Left ventricle myocardium inferior (tissue), 1 donor: ENCODE data around the gene MYH15. TPM values are rescaled to one million over a fixed set of nuclear protein-coding genes. Genes with fewer than 3 reads are reported as not detected.

ENCODE experiments used
- DNase-seq: peaks from one replicate; pipeline ENCODE4 v3.0.0-alpha.2; 2020
- H3K27ac ChIP-seq: fragments of 200-600 bp; replicated peaks from 2 replicates; pipeline ENCODE4 v1.8.0; 2021
- H3K27me3 ChIP-seq: fragments of 200-600 bp; 2 replicates; pipeline ENCODE4 v1.8.0; 2021; ENCODE audit warnings: low read depth
- H3K36me3 ChIP-seq: fragments of 200-600 bp; 2 replicates; pipeline ENCODE4 v1.8.0; 2021
- H3K4me1 ChIP-seq: fragments of 200-600 bp; 2 replicates; pipeline ENCODE4 v1.8.0; 2021
- H3K4me3 ChIP-seq: fragments of 200-600 bp; 2 replicates; pipeline ENCODE4 v1.8.0; 2021; ENCODE audit warnings: mild to moderate bottlenecking, moderate library complexity
- H3K9me3 ChIP-seq: fragments of 200-600 bp; replicated peaks from 2 replicates; pipeline ENCODE4 v1.8.0; 2021
- CTCF ChIP-seq: fragments of 200-600 bp; IDR thresholded peaks from 2 replicates; pipeline ENCODE4 v1.8.0; 2021; ENCODE audit warnings: antibody characterized with exemption, mild to moderate bottlenecking, borderline replicate concordance
- intact Hi-C: fragments of 100-400 bp; cut with micrococcal nuclease; formaldehyde crosslinking; loops from one replicate; pipeline ENCODE4 v1.11.0; 2022
- total RNA-seq: library from RNA; stranded (reverse); fragmentation: NEBNext Ultra II Directional; extraction: Animal tissue kit (Norgen Biotek cat#: 25700); gene quantifications from one replicate; pipeline ENCODE4 v1.2.1, GENCODE V29; 2021
- donor health status: DM: no; HTN: yes; CAD: no; lungs with severe emphysema.

MYH15 gene
- total RNA-seq, 1 donor from 2014 or later: 0.22 TPM

- peaks cover 10% of the 10 kb centered on the region for H3K27me3 ChIP-seq
- TF ChIP-seq CTCF: no peak
- H3K9me3 ChIP-seq: no peaks in the 10 kb centered on the region
- H3K4me3 ChIP-seq: no peak overlapping the region
- H3K27ac ChIP-seq: no peak overlapping the region
- H3K36me3 ChIP-seq: no peaks in the 10 kb centered on the region
- intact Hi-C loops: no loop called here
- no peak for DNase-seq
- H3K4me1 ChIP-seq: no peaks in the 10 kb centered on the region
Measured at GRCh38 chr3:108393128-108393900, 117.1 kb downstream of the MYH15 start.

GRCh38 chr3:108391917-108392593, 118.3 kb downstream of the MYH15 start:
- Histone ChIP-seq H3K36me3 (no peaks in the 10 kb centered on the region), H3K27ac (no peak overlapping the region), H3K9me3 (no peaks in the 10 kb centered on the region), H3K27me3 (peaks cover 4% of the 10 kb centered on the region), H3K4me1 (no peaks in the 10 kb centered on the region), H3K4me3 (no peak overlapping the region)
- no peak for TF ChIP-seq CTCF
- intact Hi-C loops: no loop called here
- DNase-seq: no peak

GRCh38 chr3:108389372-108389771, 121.0 kb downstream of the MYH15 start:
- Histone ChIP-seq H3K36me3 (no peaks in the 10 kb centered on the region), H3K27me3 (peaks cover 4% of the 10 kb centered on the region), H3K9me3 (no peaks in the 10 kb centered on the region), H3K4me3 (no peak overlapping the region), H3K27ac (no peak overlapping the region), H3K4me1 (no peaks in the 10 kb centered on the region)
- no peak for DNase-seq
- no peak for TF ChIP-seq CTCF
- intact Hi-C loops: no loop called here

GRCh38 chr3:108388136-108389132, 122.0 kb downstream of the MYH15 start:
- no peak for DNase-seq
- intact Hi-C loops: no loop called here
- no peak overlapping the region for H3K27ac ChIP-seq
- no peak for TF ChIP-seq CTCF
- no peaks in the 10 kb centered on the region for H3K4me1 ChIP-seq
- no peaks in the 10 kb centered on the region for H3K36me3 ChIP-seq
- H3K9me3 ChIP-seq: no peaks in the 10 kb centered on the region
- no peak overlapping the region for H3K4me3 ChIP-seq
- peaks cover 4% of the 10 kb centered on the region for H3K27me3 ChIP-seq

GRCh38 chr3:108387063-108387462, 123.3 kb downstream of the MYH15 start:
- no peaks in the 10 kb centered on the region for H3K4me1 ChIP-seq
- no peaks in the 10 kb centered on the region for H3K9me3 ChIP-seq
- intact Hi-C loops: no loop called here
- no peak for TF ChIP-seq CTCF
- DNase-seq: no peak
- no peak overlapping the region for H3K27ac ChIP-seq
- H3K36me3 ChIP-seq: no peaks in the 10 kb centered on the region
- peaks cover 4% of the 10 kb centered on the region for H3K27me3 ChIP-seq
- H3K4me3 ChIP-seq: no peak overlapping the region
